NK-92 (cell line): ENCODE measurements around the gene GPR15LG.
"Not testable (repeated sequence)": the region's sequence is repeated elsewhere in the genome, so short reads cannot be mapped to it uniquely, and the experiment has no call there.

Experiments used
- DNase-seq: peaks from one replicate; lab custom pipeline; 2025; ENCODE audit not compliant: unreplicated experiment; lab: John Stamatoyannopoulos, UW

Gene GPR15LG

DNA sequence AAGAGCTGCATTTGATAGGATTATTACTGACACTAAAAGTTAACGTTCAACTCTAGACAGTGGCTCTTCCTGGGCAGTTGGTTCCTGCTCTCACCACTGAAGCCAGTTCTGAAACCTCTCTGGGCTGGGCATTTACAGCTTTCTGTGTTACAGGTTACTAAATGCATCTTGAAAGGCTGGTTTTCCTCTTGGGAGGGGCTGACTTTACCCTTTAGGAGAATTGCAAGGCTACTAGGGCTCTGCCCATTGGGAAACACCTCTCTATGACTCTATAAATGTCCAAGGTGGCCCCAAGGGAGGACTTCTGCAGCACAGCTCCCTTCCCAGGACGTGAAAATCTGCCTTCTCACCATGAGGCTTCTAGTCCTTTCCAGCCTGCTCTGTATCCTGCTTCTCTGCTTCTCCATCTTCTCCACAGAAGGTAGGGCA lies at the start of gene GPR15LG:
GPR15LG (plus strand) TSS at position 301 of the 429 bp plus-strand sequence; CDS start at position 352, 51 bp downstream.
- DNase-seq: no peak

DNA sequence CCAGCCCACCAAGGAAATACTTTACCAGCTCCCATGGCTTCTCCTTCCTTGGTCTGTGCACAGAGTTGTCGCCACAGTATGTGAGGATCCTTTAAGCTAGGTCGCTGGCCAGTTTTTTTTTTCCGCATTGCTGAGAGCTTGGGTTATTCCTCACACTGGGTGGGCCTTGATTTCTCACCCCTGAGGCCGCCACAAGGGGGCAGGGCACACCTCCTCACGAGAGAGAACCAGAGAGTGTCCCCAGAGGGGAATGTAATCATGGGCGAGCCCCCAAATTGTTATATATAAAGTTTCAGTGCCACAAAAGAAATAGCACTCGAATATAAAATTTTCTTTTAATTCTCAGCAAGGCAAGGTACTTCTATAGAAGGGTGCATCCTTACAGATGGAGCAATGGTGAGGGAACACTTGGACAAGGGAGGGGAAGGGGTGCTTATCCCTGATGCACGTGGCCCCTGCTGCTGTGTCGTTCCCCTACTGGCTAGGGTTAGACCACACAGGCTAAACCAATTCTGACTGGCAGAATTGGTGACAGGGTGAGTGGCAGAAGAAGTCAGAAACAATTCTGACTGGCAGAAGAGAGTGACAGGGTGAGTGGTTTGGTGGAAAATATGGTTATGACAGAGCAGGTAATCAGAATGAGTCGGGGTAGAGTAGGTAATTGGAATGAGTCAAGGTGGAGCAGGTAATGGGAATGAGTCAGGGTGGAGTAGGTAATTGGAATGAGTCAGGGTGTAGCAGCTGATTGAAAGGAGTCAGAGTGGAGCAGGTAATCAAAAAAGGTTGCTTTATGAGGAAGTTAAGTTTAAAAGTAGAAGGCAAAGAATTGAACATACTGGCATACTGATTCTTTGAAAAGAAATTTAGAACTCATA lies 47.5 kb upstream of the GPR15LG start:
- DNase-seq: not testable (repeated sequence)

DNA sequence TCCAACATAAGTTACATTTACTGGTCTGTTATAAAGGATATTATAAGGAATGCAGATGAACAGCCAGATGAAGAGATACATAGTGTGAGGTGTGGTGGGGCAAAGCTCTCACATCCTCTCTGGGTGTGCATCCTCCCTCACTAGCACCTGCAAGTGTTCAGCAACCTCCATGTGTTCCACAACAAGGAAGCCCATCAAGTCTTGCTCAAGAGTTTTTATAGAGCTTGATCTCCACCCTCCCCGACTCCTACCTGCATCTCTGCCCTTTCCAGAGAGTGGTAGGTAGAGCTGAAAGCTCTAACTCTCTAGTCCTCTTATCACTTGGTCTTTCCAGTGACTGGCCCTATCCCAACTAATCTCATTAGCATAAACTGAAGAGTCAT lies 46.8 kb upstream of the GPR15LG start:
- DNase-seq: no peak

DNA sequence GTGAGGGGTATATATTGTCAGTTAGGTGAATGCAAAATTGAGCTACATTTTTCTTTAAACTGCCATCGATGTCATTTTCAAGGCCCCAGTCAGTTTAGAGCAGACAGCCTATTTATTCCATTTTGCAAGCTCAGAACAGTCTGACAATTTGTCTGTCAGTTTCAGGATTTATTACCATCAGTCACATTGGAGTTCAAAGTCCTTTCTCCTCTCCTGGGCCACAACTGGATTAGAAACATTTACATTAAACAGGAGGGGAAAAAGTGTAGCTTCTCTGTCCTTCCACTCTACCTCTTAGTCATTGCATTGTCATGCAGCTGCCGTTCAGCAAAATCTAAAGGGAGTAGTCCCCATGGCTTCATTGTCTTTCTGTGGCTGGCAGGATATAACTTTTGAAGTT lies 37.8 kb upstream of the GPR15LG start:
- no peak for DNase-seq

DNA sequence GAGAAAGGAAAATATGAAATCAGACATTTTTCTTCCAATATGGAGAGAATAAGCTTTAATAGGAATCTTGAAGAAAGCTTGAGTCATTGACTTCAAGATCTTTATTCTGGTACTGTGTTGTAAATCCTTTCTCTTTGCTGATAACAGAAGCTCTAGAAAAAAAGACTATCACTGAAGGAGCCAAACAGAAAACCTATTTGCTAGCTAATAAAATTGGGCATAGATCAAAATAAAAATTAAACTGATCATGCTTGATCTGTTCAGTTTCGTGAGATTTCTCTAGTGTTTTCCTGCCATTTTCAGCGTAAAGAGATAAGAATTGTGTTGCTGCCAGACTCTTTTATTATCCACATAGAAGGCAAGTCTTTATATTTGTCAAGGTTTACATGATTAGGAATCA lies 35.8 kb upstream of the GPR15LG start:
- no peak for DNase-seq

DNA sequence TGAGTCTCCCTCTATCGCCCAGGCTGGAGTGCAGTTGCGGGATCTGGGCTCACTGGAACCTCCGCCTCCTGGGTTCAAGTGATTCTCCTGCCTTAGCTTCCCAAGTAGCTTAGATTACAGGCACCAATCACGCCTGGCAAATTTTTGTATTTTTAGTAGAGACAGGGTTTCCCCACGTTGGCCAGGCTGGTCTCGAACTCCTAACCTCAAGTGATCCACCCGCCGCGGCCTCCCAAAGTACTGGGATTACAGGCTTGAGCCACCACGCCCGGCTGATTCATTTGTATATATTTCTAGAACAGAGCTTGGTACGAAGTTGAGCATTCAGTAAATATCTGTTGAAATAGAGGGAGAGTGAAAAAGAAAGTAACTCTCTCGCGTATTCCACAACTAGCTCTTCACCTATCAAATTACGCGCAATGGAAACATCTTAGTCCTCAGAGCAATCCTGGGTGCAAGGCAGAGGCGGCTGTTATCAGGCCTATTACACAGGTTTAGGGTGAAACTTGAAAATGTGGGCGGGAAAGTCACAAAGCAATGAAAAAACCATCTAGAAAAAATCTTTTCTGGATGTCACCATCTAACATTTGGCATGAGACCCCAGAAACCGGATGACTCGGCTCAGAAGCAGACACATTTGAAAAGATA lies 35.0 kb upstream of the GPR15LG start:
- DNase-seq: no peak

DNA sequence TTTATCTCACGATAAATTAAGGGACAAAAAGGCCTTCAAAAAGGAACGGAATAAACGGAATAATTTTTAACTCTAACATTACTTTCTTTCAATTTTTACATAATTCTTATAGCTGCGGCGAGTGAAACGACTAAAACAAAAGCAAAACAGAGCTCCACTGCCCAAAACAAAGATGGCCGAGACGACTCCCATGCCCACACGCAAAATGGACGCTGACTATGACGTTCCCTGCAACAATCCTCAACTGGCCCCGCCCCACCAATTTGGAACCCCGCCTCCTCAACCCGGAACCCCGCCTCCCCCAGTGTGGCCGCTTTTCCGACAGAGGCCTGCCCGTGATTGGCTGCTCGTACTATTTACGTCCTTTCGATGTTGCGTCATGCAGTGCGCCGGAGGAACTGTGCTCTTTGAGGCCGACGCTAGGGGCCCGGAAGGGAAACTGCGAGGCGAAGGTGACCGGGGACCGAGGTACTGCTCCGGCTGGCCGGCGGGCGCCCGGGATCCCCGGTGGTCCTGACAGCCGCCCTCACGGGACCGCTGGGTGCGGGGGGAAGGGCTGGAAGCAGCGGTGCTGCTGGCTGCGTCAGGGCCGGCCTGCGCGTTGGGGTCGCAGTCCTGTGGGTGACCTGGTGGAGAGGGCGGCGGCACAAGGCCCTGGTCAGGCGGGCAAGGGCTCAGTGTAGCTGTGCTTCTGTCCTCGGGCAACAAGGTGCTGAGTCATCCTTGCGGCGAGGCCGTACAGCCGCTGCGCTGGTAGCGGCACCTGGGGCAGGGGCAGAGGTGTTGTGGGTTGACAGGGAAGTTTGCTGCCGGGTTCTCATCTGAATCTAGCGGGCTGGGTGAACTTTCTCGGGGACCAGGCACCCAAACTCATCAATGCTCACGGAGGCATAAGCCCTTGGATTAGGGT lies 34.2 kb upstream of the GPR15LG start, which contains the start of gene GHITM:
GHITM (plus strand) TSS at position 384 of the 910 bp plus-strand sequence. CDS start 1,992 bp downstream, outside the sequence.
- DNase-seq: peak; percentile 96

DNA sequence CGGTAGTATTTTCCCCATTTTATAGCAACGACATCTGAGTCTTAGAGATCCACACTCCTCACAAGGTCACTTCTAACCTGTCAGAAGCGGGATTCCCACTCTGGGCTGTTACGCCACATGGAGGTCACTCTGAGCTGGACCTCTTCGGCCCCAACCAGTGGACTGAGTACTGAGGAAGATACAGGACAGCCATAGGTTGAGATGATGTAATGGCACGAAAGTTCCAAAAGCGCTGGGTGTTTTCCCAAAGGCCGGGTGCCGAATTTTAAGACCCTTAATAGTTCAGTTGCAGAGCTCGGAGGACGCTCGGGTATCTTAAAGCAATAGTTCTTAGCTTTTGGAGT lies 33.6 kb upstream of the GPR15LG start:
- no peak for DNase-seq

DNA sequence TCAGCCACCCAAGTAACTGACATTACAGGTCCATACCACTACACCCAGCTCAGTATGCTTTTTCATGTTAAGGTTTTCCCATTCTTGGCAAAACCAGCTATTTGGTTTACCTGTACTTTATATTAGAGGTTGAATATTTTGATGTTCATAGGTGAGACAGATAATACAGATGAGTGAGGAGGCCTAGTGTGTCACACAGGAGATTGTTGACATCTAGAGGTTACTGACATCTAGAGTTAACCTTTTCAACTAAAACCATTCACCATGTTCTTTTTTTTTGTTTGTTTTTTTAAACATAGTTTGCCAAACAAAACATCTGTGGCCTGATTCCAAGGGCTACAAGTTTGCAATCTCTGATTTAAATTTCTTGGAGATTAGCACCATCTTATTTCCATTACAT lies 26.3 kb upstream of the GPR15LG start:
- DNase-seq: no peak

DNA sequence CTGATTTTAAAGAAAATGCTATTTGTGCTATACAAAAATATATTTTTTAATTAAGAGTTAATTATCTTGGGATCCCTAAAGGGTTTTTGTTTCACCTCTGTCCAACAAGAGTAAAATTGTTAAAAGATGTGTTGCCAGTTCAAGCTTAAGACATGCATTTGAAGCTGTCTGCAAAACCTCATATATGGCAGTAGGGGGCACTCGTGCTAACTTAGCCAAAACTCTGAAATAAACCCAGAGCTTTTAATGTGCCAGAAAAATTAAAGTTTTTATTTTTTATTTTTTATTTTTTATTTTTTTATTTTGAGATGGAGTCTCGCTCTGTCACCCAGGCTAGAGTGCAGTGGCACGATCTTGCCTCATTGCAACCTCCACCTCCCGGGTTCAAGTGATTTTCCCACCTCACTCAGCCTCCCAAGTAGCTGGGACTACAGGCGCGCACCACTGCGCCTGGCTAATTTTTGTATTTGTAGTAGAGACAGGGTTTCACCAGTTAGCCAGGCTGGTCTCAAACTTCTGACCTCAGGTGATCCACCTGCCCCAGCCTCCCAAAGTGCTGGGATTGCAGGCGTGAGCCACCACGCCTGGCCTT lies 25.5 kb upstream of the GPR15LG start:
- DNase-seq: not testable (repeated sequence)

DNA sequence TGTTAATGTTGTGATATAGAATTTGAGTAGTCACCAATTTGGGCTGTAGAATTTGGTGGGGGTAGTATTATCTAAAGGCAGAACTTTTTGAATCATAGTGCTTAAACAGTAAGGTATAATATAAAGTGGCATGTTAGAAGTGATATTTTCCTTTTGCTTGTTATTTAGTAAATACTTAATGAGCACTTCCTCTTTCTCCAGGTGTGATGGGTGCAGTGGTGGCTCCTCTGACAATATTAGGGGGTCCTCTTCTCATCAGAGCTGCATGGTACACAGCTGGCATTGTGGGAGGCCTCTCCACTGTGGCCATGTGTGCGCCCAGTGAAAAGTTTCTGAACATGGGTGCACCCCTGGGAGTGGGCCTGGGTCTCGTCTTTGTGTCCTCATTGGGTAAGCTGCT lies 23.7 kb upstream of the GPR15LG start:
- DNase-seq: no peak

DNA sequence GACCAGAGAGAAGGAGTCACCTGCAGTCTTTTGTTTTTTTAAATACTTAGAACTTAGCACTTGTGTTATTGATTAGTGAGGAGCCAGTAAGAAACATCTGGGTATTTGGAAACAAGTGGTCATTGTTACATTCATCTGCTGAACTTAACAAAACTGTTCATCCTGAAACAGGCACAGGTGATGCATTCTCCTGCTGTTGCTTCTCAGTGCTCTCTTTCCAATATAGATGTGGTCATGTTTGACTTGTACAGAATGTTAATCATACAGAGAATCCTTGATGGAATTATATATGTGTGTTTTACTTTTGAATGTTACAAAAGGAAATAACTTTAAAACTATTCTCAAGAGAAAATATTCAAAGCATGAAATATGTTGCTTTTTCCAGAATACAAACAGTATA lies 20.8 kb upstream of the GPR15LG start:
- DNase-seq: no peak

DNA sequence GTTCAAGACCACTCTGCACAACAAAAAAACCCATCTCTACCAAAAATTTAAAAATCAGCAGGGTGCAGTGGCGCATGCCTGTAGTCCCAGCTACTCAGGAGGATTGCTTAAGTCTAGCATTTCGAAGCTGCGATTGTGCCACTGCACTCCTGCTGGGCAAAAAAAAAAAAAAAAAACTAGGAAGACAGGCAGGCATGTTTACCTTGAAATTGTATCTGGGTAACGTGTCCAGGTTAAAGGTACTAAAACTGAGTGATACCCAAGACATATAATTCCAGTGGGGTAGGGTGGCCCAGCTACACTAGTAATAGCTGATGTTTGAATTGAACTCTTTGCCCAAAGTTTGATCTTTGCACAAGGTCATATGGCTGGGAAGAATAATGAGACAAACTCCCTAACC lies 18.1 kb upstream of the GPR15LG start:
- DNase-seq: no peak

DNA sequence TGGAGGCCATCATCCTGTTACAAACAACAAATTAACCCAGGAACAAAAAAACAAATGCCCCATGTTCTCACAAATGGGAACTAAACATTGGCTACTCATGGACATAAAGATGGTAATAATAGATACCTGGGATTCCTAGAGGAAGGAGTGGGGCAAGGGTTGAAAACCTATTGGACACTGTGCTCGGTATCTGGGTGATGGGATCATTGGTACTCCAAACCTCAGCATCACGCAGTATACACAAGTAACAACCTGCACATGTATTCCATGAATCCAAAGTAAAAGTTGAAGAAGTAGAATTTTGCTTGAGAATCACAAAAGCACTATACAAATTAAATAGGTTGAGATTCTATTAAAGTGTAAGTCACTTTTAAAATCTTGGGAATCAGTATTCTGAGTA lies 17.6 kb upstream of the GPR15LG start:
- DNase-seq: no peak

DNA sequence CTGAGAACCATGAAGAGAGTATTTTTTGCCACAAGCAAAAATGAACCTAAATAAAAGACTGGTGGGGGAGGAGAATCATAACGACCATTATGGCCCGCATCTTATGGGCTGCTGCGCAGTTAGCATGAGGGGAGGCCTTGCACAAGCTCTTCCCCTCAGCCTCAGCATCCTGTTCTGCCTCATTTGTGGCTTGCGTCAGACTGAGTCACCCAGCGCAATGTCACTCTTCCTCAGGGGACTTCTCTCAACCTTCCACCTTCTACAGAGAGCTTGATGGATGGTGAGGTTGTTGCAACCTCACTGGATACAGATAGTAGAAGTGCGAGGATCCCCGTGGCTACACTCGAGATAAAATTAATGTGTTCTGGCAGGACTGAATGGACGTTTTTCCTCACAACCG lies 16.8 kb upstream of the GPR15LG start:
- no peak for DNase-seq

DNA sequence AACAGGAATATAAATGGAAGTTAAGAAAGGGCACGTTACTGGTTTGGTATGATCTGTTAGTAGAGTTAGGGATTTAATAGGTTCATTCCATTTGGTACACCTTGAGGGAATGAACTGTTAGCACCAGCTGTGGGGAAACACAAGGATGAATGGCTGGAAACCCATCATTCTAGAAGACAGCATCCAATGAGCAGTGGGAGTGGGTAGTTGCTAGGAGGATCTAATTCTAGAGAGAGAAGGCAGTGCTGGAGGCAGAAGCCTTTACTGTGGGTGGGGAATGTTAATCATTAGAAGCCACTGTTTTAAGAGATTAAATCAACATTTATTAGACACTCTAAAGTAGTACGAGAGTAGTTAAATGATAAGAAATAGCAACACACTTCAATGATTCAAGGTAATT lies 15.5 kb upstream of the GPR15LG start:
- no peak for DNase-seq

DNA sequence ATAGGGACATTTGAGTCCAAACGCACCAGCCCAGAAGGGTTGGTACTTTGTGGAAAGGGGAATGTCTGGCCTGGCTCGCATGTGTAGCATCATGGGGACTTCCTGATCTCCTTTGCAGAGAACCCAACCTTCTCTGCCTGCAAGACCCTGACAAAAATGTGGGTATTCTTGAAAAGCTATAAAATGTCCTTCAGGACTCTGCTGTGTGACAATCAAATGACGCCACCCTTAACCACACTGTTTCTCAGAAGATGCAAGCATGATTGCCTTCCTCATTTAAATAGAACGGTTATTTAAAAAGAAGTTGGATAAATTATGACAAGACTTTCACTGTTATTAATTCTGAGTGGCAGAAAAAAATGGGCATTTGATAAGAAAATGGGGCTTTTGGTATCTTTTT lies 15.1 kb upstream of the GPR15LG start:
- DNase-seq: no peak

DNA sequence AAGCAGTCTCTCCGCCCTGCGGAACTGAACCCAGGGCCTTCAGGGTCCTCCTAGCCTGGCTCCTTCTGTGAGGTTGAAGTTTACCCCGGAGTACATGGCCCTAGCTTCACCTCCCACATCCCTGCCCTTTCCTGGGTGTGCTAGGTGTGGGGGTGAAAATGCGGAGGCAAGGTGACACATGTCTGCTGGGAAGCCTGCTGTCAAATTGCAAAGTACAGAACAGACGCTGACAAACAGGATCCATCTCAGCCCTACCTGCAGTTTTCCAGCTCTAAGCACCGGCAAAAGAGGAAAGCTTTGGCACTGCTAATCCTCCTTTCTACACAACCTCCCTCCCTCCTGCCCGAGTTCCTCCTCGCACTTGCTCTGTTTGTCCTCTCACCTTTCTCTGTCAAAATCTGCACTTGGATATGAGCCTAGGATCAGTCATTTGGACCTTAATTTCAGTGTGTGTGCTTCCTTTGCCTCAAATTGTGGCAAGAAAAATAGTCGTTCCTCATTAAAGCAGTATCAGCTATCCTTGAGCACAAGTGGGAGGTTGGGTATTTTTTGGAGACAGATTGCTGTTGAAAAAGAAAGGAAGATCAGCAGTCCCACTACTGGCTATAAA lies 14.4 kb upstream of the GPR15LG start:
- no peak for DNase-seq

DNA sequence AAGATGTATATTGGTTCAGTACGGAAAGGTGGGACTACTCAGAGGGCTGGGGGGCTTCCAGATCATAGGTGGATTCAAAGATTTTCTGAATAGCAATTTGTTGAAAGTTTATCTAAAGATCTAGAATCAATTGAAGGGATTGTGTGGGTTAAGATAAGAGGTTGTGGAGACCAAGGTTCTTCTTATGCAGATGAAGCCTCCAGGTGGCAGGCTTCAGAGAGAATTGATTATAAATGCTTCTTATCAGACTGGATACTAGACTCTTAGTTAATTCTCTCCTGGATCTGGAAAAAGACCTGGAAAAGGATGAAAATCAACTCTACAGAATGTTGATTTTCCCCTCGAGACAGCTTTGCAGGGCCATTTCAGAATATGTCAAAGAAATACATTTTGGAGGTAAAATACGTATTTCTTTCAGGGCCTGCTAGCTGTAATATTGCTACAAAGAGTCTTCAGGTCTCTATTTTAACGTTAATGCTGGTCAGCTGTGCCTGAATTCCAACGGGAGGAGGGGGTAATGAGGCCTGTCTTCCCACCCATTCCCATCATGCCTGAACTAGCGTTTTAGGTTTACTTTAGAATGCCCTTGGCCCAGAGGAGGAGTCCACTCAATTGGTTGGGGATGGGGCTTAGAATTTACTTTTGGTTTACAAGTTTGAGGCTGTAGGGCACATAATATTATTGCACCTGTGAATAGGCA lies 12.8 kb upstream of the GPR15LG start:
- no peak for DNase-seq

DNA sequence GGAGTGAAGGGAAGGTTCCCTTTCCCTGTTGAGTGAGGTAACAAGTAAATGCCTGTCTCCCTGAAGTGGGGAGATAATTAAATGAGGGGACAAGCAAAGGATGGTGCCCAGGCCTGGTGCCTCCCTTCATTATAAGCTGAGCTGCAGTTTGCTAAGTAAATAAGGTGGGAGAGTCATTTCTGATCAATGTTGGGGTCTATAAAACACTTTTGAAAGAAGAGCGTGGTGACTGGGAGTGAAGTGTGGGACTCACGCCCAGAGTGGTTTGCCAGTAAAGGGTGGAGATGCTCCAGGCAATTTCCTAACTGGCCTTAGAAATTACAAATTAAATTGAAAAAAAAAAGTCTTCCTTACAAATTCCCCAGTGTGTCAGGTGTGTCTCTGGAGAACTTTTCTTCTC lies 9.6 kb upstream of the GPR15LG start:
- no peak for DNase-seq
